ENCODE measurements around the gene ACTBL2.

GRCh38 chr5:57492632-57493031 is 10.0 kb upstream of the ACTBL2 start:
- no peak for TF ChIP-seq POLR2AphosphoS5 (IDR thresholded peaks at IDR 0.05; ENCODE audit: low read depth, low read length)
- no peak for TF ChIP-seq SIN3A (IDR thresholded peaks at IDR 0.05; ENCODE audit: borderline replicate concordance, insufficient read depth, low read length)
- TF ChIP-seq TAF1 (IDR thresholded peaks at IDR 0.05; ENCODE audit: borderline replicate concordance, insufficient read depth, low read length): no peak
- no peak for TF ChIP-seq REST (IDR thresholded peaks at IDR 0.05; ENCODE audit: insufficient read depth in 1 of 2, low read depth in 2 of 2, low read length in 2 of 2)
- TF ChIP-seq FOXP2 (optimal IDR thresholded peaks at IDR 0.05; ENCODE audit: borderline replicate concordance, extremely low read depth, extremely low read length, insufficient read depth): no peak

All from PFSK-1 (cell line).